ENCODE measurements around the gene DYNC1LI1.
"Not testable (repeated sequence)": the region's sequence is repeated elsewhere in the genome, so short reads cannot be mapped to it uniquely, and the experiment has no call there.

DYNC1LI1 gene

DNA sequence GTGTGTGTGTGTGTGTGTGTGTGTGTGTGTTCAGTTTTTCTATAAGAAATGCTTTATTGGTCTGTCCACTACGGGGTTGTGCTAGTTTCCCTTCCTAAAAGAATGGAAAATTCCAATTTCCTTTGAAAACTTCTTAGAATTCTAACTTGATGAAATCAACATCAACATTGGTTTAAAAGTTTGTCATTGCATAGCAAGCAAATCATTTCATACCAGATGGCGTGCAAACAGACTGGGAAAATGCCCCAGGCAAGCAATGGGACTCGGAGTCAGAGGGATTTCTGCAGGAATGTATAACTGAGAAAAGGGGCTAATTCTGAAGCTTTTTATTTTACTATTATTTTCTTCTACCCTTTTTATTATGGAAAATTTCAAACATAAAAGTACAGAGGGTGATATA lies 13.1 kb upstream of the DYNC1LI1 start:
- no peak for DNase-seq (ENCODE audit: low spot score)

DNA sequence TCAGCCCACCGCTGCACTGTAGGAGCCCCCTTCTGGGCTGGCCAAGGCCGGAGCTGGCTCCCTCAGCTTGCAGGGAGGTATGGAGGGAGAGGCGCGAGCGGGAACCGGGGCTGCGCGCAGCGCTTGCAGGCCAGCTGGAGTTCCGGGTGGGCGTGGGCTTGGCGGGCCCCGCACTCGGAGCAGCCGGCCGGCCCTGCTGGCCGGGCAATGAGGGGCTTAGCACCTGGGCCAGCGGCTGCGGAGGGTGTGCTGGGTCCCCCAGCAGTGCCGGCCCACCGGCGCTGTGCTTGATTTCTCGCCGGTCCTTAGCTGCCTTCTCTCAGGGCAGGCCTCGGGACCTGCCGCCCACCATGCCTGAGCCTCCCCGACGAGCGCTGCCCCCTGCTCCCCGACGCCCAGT lies 8.0 kb upstream of the DYNC1LI1 start:
- not testable (repeated sequence) for DNase-seq (ENCODE audit: low spot score)

DNA sequence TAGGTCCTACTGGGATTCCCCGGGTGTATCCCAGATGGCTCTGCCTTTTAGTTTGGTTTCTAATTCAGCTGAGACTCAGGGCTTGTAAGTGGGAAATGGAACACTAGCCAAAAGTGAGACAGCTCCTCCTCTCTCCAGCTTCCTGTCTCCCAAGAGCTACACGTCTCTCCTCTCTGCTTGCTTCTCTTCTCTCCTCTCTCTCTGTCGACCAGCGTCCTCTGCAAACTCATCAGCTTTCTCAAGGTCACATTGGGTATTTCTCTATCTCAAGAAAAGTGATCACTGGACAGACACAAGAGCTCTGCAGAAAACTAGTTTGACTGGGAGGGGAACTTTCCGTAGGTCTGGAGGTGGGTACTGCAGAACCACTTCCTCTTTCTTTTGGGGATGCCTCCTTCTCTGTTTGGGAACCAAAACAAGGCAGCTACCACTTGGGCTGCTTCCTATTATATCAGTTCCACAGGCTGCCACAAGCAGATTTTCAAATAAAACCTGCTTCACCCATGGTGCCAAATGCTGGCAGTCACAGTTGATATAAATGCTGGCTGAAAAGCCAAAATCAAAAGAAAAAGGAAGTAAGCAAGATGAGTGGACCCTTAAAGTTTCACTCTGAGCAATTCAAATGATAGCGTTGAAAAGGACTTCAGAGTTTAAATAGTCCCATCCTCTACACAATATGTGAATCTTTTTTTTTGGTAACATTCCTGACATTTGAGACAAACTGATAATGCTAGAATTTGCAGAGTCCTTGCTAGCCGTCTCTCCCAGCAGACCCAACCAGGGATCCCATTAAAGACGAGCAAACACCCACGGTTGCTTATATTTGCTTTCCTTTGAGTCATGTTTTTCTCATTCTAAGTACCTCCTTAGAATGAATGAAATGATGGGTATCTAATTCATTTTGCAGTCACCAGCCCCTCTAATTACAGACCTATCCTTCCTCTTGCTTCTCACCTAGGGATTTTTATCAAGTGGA lies 7.2 kb upstream of the DYNC1LI1 start:
- no peak for DNase-seq (ENCODE audit: low spot score)

DNA sequence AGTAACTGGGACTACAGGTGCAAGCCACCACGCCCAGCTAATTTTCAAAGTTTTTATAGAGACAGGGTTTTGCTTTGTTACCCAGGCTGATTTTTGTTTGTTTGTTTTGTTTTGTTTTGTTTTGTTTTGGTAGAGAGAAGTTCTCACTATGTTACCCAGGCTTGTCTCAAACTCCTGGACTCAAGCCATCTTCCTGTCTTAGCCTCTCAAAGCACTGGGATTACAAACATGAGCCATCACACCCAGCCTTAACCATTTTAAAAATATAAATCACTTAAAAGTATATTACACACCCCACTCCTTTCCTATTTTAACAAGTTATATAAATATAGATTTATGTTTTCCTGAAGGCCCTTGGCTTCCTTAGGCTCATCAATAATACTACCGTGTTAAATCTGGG lies 6.5 kb upstream of the DYNC1LI1 start:
- no peak for DNase-seq (ENCODE audit: low spot score)

DNA sequence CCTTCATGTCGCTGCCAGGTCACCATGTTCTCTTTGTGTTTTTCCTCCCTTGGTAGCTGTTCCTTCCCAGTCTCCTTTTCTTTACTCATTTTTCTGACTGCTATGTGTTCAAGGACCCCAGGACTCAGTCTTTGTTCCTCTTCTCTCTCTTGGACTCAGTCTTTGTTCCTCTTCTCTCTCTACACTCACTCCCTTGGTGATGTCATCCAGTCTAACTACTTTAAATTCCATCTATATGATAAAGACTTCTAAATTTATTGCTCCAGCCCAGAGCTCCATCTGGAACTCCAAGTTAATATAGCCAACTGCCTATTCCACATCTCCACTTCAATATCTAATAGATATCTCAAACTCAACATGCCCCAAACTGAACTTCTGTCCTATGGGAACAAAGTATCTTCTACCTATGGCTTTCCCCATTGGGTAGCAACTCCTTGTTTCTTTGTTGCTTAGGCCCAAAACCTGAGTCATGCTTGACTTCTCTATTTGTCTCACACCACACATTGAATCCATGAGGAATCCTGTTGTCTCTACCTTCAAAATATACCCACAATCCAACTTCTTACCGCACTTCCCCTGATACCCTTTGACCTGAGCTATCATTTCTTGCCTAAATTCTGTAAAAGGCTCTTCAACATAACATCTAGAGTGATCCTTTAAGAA lies 4.9 kb upstream of the DYNC1LI1 start:
- no peak for DNase-seq (ENCODE audit: low spot score)

DNA sequence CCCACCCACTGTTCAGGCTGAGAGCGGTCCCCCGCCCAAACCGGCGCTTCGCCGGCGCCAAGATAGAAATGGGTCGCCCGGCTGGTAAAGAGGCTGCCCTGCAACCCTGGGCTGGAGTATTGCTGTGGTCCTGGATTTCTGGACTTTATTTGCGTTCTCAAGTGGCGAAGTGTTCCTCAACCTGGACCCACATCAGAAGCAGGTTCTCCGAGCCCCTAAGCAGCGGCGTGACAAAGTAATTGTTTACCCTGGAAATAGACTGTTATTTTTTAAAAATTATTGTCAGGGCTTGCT lies 481 bp upstream of the DYNC1LI1 start:
- no peak for DNase-seq (ENCODE audit: low spot score)

DNA sequence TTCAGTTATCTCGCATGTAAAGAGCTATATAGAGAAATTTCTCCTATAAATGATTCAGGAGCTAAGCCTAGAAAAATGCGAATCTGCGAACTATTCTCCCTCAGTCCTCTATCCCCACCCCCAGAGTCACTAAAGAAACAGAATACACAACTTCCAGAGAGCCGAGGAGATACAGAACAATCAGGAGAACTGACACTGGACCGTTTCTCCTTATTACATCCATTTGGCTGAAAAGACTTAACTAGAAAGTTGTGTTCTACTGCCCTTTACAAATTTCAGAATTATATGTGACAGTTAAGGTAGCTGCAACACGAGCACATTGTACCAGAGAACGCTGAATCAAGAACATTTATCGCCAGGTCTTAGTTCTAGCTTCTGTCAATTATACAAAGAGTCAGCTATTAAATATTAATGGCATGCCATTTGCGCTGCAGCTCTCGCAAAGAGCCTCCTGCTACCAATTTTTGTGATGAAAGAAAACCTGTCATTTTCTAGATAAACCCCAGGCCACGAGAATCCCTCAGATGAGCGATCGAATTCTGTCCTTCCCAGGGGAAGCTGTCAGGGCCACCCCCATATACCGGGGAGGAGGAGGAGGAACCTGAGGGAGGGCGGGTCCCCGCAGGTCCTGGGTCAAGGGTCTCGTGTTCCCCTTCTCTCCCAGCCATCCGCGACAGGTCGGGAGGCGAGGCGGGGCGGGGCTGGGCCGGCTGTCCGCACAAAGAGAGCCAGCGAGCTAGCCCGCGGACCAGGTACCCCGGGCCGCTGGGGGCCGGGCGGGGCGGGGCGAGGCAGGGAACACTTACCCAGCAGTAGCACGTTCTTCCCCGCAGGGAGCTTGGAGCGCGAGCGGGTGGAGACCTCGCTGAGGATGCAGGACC lies 878 bp downstream of the DYNC1LI1 start:
- DNase-seq (ENCODE audit: low spot score), result peak; percentile 89

DNA sequence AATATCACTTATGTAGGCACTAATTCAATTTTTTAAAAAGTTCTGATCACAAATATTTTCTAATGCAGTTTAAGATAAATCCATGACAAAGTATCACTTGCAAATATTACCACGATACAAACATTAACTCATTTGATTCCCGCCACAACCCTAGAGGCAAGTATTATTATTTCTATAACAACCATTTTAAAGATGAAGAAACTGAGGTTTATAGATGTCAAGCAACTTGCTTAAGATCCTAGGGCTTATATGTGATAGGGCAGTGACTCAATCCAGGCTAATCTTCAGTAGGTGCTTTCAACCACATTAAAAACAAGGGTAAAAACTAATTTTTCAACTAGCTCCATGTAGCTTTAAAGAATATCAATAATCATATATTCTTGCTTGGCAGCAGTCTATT lies 1.7 kb downstream of the DYNC1LI1 start:
- no peak for DNase-seq (ENCODE audit: low spot score)

DNA sequence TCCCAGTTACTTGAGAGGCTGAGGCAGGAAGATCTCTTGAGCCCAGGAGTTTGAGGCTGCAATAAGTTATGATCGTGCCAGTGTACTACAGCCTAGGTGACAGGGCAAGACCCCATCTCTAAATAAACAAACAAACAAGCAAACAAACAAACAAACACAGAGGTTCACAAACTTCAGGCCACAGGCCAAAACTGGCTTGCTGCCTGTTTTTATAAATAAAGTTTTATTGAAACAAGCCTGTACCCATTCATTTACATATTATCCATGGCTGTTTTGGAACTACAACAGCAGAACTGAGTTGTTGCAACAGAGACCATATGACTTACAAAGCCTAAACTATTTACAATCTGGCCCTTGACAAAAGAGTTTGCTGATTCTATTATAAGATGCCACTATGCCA lies 6.5 kb downstream of the DYNC1LI1 start:
- DNase-seq (ENCODE audit: low spot score), result no peak

DNA sequence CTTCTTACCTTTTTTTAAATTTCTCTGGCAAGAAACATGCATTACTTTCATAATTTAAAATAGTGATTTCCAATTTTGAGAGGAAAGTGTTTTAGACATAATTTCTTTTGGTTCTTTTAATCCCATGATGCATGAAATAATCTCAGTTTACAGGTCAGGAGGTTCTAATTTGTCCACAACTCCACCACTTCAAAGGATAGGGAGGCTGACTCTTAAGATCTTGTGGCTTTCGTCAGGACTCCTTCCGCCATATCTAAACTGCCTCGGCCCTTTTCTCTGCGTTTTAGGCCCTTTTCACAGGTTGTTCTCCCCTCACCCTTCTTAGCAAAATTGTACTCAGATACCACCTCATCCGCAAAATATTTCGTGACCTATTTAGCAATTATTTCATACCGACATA lies 8.0 kb downstream of the DYNC1LI1 start:
- DNase-seq (ENCODE audit: low spot score), result no peak

DNA sequence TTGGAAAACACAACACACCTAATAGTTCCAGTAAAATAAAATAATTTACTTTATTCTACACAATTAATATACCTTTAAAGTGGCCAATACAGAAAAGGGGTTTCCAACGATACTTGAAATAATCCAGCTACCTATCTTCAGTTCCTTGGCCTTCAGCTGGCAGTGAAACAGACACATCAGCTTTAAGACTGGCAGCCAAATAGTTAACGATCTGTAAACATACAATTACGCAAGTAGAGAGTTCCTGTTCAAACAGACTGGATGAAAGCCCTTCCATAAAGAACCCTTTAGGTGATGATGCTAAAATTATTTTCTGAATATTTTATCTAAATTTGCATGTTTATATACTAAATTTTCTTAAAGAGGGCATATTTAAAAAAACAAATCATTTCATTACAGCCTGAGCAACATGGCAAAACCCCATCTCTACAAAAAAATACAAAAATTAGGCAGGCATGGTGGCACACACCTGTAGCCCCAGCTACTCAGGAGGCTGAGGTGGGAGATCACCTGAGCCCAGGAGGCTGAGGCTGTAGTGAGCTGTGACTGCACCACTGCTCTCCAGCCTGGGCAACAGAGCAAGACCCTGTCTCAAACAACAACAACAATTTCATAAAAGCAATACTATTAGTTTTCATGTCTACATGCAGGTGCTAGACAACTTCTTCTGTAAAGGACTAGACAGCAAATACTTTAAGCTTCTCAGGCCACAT lies 12.9 kb downstream of the DYNC1LI1 start:
- no peak for DNase-seq (ENCODE audit: low spot score)

DNA sequence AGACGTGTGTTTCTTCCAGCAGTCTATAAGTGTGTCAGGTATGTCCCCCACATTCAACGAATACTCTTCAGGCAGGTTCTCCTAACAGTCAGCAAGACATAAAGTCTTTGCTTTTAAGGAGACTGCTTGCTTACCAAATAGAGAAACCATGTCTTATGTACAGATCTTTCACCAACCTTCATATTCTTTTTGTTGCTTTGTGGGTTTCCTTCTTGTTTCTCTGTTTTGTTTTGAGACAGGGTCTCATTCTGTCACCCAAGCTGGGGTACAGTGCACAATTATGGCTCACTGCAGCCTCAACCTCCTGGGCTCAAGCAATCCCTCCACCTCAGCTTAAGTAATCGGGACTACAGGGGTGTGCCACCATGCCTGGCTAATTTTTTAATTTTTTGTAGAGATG lies 14.3 kb downstream of the DYNC1LI1 start:
- DNase-seq (ENCODE audit: low spot score), result no peak

DNA sequence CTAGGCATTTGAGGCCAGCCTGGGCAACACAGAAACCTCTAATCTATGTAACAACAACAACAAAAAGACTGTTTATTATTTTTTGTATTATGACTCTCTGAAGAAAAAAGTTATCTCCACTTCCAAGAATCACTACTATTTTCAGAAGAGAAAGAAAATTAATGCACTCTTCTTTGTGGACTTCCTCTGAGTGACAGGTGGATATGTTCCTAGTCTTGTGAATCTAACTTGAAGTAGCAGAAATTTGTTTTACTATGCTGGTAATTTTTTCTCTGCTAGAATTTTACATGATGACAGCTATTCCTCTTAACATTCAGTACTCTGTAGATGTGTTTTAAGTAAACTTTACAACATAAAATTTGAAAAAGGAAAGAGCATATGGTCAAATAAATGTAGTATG lies 16.7 kb downstream of the DYNC1LI1 start:
- no peak for DNase-seq (ENCODE audit: low spot score)

DNA sequence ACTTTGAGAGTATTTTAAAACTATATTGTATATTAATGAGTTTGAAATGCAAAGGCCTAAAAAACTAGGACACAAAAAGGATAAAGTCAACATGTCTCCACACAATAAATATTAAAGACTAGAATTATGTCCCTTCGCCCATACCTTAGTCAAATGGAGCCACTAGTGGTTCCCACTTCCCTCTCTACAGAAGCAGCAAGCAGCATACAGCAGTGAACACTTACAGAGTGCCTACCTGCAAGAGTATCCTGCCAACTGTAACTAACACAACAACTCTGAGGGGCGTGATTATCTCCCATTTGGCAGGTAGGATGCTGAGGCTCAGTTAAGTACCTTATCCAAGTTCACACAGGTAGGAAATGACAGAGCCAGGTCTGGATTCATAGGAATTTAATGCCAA lies 17.2 kb downstream of the DYNC1LI1 start:
- DNase-seq (ENCODE audit: low spot score), result no peak

DNA sequence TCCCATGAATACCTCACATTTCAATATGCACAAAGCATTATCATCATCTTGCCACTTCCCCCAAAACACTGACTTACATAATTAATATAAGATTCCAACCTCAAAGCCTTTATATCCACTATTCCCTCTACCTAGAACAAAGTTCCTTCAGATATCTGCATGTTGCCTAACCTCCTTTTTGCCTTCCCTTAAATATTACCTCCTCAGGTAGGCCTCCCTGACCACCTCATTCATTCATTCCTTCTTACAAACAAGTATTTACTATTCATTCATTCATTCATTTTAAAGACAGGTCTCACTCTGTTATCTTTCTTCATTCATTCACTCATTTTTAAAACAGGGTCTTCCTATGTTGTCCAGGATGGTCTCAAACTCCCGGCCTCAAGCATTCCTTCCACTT lies 18.6 kb downstream of the DYNC1LI1 start:
- no peak for DNase-seq (ENCODE audit: low spot score)

DNA sequence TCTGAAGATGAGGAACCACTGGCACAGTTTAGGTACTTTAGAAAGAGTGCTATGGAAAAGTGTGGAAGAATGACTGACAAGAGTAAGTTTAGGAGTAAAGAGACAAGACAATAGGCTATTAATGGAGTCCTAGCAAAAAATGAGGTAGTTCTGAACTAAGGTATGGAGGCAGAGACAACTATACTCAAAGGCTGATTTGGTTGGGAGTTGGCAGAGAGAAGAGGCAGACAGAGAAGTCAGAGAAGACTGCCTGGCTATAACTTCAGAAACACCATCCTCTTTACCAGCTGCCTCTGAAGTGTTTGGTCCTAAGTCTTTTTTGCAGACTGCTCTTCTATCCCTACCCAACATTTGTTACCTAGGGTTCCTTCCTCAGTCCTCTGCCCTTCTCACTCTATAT lies 19.2 kb downstream of the DYNC1LI1 start:
- DNase-seq (ENCODE audit: low spot score), result no peak

DNA sequence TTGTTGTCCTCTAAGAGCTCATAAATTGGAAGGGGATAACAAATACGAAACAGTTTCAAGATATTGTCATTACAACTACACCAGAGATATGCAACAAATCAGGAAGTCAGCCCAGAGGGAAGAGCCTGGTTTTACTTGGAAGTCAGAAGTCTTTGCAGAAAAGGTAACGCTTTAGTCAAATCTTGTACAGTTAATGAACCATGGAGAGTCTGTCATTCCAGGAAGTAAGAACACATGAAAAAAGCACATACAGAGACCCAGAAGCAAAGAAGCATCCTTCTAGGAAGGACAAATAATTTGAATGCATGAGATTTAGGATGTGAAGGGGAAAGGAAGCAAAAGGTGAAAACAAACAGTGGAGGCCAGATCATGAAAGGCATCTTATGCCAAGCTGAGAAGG lies 19.6 kb downstream of the DYNC1LI1 start:
- no peak for DNase-seq (ENCODE audit: low spot score)

DNA sequence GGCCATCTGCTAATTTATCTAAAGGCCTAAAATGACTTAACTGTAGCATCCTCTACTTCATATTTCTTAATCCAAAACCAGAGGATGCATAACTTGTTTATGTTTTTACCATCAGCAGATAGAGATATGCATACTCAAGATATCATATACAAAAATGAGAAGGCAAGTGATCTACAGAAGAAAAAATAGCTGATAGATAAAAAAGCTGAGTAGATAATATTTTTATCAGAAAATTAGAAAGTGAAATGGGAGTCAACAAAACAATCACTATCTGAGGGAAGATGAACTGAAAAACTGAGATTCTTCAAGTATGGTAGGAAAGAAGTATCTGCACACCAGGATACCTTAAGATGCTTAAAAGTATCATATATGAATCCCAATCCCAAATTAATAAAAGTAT lies 25.4 kb downstream of the DYNC1LI1 start:
- DNase-seq (ENCODE audit: low spot score), result no peak

DNA sequence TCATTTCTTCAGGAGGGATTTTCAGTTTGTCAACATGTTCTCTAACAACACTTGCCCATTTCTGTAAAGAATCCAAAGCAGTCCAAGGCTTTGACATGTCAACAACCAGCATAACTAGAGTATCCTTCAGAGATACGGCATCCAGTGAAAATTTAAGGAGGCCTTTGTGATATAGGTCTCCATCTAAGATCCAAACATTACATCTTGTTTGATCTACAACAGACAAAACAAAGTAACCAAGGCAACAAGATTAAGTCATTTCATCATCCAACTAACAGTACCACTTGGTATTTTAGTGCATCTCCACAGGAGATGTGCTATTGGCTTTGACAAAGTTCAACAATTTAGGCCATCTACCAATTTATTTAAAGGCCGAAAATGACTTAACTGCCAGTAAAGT lies 25.8 kb downstream of the DYNC1LI1 start:
- no peak for DNase-seq (ENCODE audit: low spot score)

DNA sequence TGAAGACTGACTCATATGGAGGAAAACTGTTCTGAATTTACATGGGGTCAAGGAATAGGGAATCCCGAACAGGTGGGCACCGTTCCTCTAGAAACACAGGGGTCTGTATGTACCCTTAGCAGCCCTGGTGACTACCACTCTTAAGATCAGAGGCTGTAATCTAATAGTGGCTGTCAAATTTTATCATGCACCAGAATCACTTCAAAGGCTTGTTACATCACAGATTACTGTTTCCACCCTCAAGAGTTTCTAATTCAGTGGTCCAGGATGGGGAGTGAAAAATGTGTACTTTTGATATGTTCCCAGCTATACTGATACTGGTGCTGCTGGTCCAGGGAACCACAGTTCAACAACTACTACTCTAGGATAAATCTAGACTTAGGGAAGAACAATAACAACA lies 27.9 kb downstream of the DYNC1LI1 start:
- no peak for DNase-seq (ENCODE audit: low spot score)

DNA sequence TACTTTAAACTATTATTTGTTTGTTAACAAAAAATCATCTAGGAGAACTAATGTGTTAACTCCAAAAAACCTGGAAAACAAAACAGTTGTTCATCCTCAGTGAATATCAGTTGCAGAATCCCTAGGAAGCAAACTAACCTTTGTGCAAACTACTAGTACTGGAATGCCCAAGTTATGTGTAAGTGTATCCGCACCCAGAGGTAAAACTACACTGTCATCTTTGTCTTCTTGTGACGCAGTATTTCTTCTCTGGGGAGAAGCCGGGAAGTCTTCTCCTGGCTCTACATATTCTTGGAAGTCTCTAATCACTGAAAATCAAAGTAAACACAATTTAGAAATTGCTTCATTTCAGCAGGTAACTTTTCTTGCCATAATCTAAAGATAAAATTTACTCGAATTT lies 29.8 kb downstream of the DYNC1LI1 start:
- no peak for DNase-seq (ENCODE audit: low spot score)

DNA sequence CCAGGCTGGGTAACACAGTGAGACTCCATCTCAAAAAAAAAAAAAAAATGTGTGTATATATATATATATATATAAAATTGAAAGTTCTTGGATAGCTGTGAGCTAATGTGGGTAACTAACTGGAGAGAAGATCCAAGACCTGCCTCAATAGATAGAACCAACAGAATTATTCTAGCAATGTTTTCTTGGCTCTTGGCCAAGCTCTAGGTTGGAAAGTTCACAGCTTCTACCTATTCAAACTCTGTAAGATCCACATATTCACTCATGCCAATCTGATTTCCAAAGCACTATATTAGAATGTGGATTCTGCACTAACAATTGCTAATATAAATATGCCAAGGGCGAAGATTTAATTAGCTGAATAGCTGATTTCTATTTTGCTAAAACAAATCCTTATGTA lies 38.2 kb downstream of the DYNC1LI1 start:
- DNase-seq (ENCODE audit: low spot score), result no peak
